K562 (cell line): ENCODE data around the gene MRGPRD. TPM values are rescaled to one million over a fixed set of nuclear protein-coding genes. Genes with fewer than 3 reads are reported as not detected.
A peak's percentile ranks its signal among the peaks of the same experiment; 100 is the strongest.

Experiments used
- BCLAF1 ChIP-seq, 2 experiments: fragments of 450-650 bp in 1 of 2; IDR thresholded peaks; 2 replicates each; pipeline ENCODE4 v1.6.1; 2011 to 2017; ENCODE audit warnings: low read depth in 2 of 2, antibody characterized with exemption in 1 of 2, borderline replicate concordance in 1 of 2, low read length in 1 of 2, mild to moderate bottlenecking in 1 of 2, mixed read lengths in 1 of 2; ENCODE audit not compliant: control insufficient read depth in 1 of 2
- CTBP1 ChIP-seq: fragments of 450-650 bp; IDR thresholded peaks from 2 replicates; pipeline ENCODE4 v1.6.1; 2016; ENCODE audit warnings: borderline replicate concordance
- DNMT1 ChIP-seq: fragments of 450-650 bp; IDR thresholded peaks from 2 replicates; pipeline ENCODE4 v1.6.1; 2016; ENCODE audit warnings: antibody characterized with exemption, mild to moderate bottlenecking
- FOSL1 ChIP-seq: fragments of 200-800 bp; sonication (Bioruptor generic); conservative IDR thresholded peaks from 2 replicates; pipeline ENCODE4 v1.6.1; 2016; ENCODE audit warnings: missing genetic modification characterization, missing compliant biosample characterization
- FOXJ2 ChIP-seq: fragments of 200-800 bp; sonication (Bioruptor generic); IDR thresholded peaks from 2 replicates; pipeline ENCODE4 v1.6.1; 2016; ENCODE audit warnings: missing genetic modification characterization, missing compliant biosample characterization
- HDGF ChIP-seq: fragments of 450-650 bp; IDR thresholded peaks from 2 replicates; pipeline ENCODE4 v1.6.1; 2016
- PBX2 ChIP-seq, 2 experiments: IDR thresholded peaks in 1 of 2; conservative IDR thresholded peaks in 1 of 2; 2 replicates each; pipeline ENCODE4 v1.6.1; 2016; ENCODE audit warnings: low read depth in 2 of 2, mild to moderate bottlenecking in 1 of 2, missing compliant biosample characterization in 1 of 2, missing genetic modification characterization in 1 of 2, moderate library complexity in 1 of 2
- ZBTB12 ChIP-seq: fragments of 250-450 bp; sonication (Bioruptor Pico); IDR thresholded peaks from 2 replicates; pipeline ENCODE4 v1.4.0; 2020
- ZFP30 ChIP-seq: fragments of 250-450 bp; sonication (Bioruptor Pico); IDR thresholded peaks from 2 replicates; pipeline ENCODE4 v1.8.0; 2022; ENCODE audit warnings: moderate library complexity, mild to moderate bottlenecking, inconsistent platforms, borderline replicate concordance
- ZFP36 ChIP-seq: fragments of 150-350 bp; IDR thresholded peaks from 2 replicates; pipeline ENCODE4 v1.6.1; 2018; ENCODE audit warnings: low read length, low read depth; ENCODE audit not compliant: partially characterized antibody
- ZNF124 ChIP-seq: sonication (generic); formaldehyde crosslinking; IDR thresholded peaks from 2 replicates; pipeline ENCODE4 v1.8.1; 2022; ENCODE audit warnings: missing genetic modification reagents
- ZNF408 ChIP-seq: fragments of 250-450 bp; sonication (Bioruptor Pico); IDR thresholded peaks from 2 replicates; pipeline ENCODE4 v1.4.0; 2020; ENCODE audit warnings: low read depth, mild to moderate bottlenecking, moderate library complexity
- polyA plus RNA-seq, 8 experiments: library from polyadenylated mRNA; depleted of rRNA in 4 of 8; stranded (reverse) in 5 of 8; unstranded in 3 of 8; fragments of >200 nt; fragmentation: Nextera tagmentation in 2 of 8; fragmentation: Illumina TruSeq in 1 of 8; extraction: Ambion mirVana in 2 of 8; extraction: Trizol in 1 of 8; gene quantifications; 2 replicates each; pipeline versions ENCODE4 v1.2.1 to v1.2.3, GENCODE V29; 2011 to 2014; ENCODE audit warnings: inconsistent platforms in 1 of 8, missing spikeins in 1 of 8
- total RNA-seq, 7 experiments: library from RNA; depleted of rRNA in 6 of 7; stranded (reverse); fragments of >200 nt in 6 of 7; fragmentation: Illumina TruSeq in 2 of 7; extraction: Trizol in 2 of 7; gene quantifications; 2 replicates each; pipeline versions ENCODE4 v1.2.1 to v1.2.3, GENCODE V29; 2011 to 2021; ENCODE audit warnings: low replicate concordance in 1 of 7

MRGPRD gene
- total and polyA plus RNA-seq, 9 of the 15 experiments (the other 6 are each of a cell fraction or from before 2014, with no cell fraction given) = not detected

- TF ChIP-seq ZBTB12 (CRISPR knock-in tag) (no peak), FOXJ2 (tag) (peak; percentile 98), ZFP36 (no peak), PBX2 (CRISPR knock-in tag; IDR thresholded peaks at IDR 0.05; ENCODE audit: low read depth) (no peak), PBX2 (tag; conservative IDR thresholded peaks at IDR 0.05; ENCODE audit: low read depth) (peak; percentile 75), ZNF124 (no peak), FOSL1 (tag) (0 out of 2 replicates have a peak, but pooled peaks have one; percentile 6), ZNF408 (no peak), HDGF (no peak), ZFP30 (CRISPR knock-in tag) (no peak), DNMT1 (no peak), BCLAF1 (IDR thresholded peaks at IDR 0.05; ENCODE audit: borderline replicate concordance in 1 of 2, control insufficient read depth in 1 of 2, low read depth in 2 of 2, low read length in 1 of 2) (no peak), CTBP1 (no peak)
Observed at GRCh38 chr11:68946416-68947090, 34.2 kb downstream of the MRGPRD start (continued).
